A549 (cell line): ENCODE data around the gene RARA.

Experiments used
- RAD21 ChIP-seq, 2 experiments: fragments of >200 bp in 1 of 2; sonication (Bioruptor Twin) in 1 of 2; formaldehyde crosslinking in 1 of 2; IDR thresholded peaks in 1 of 2; conservative IDR thresholded peaks in 1 of 2; 2 replicates in 1 of 2; 3 replicates in 1 of 2; pipeline ENCODE4 v1.6.1; 2012 to 2018; ENCODE audit warnings: inconsistent platforms in 1 of 2
- TF ChIP-seq, protein P1 (sequence below): fragments of >200 bp; sonication (Bioruptor Twin); formaldehyde crosslinking; IDR thresholded peaks from 3 replicates; pipeline ENCODE4 v1.5.1; 2016

DNA sequence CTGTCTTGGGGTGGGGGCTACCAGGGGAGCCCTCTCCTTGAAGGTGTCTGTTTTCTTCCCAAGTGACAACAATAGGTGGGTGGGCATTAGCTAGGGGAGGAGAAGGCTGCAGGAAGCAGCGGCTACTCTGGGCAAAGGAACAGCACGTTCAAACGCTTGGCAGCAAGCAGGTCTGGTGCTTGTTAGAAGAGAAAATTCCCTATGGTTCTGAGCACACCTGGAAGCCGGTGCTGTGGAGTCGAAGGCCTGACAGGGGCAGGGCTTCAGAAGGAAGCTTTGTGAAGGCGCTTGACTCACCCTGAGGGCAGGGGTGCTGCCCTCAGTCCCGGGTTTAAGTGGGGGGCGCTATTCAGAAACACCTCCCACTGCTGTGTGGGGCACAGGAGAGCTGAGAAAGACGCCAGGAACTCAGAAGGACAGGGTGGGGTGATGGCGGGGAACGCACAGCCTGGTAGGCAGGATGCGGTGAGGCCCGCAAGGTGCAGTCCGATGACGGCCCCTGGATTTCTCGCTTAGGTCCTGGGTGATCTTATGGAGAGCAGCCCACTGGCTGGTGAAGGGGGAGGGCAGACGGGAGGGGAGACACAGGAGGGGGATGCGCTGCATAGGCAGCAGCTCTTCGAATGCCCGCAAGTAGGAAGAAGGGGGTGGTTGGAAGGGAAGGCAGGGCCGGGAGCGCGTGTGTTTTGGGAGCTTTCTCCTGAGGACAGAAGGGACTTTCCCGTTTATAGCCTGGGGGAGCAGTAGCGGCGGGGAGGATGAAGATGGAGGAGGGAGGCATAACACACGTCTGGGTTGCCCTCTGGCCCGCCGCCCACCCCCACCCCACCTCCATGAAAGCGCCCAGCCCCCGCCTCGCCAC, 52.3 kb downstream of the RARA start:
- TF ChIP-seq RAD21 (conservative IDR thresholded peaks at IDR 0.05 in 1 of 2, IDR thresholded peaks at IDR 0.05 in 1 of 2) = no peak
- TF ChIP-seq, protein P1, sequence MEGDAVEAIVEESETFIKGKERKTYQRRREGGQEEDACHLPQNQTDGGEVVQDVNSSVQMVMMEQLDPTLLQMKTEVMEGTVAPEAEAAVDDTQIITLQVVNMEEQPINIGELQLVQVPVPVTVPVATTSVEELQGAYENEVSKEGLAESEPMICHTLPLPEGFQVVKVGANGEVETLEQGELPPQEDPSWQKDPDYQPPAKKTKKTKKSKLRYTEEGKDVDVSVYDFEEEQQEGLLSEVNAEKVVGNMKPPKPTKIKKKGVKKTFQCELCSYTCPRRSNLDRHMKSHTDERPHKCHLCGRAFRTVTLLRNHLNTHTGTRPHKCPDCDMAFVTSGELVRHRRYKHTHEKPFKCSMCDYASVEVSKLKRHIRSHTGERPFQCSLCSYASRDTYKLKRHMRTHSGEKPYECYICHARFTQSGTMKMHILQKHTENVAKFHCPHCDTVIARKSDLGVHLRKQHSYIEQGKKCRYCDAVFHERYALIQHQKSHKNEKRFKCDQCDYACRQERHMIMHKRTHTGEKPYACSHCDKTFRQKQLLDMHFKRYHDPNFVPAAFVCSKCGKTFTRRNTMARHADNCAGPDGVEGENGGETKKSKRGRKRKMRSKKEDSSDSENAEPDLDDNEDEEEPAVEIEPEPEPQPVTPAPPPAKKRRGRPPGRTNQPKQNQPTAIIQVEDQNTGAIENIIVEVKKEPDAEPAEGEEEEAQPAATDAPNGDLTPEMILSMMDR = no peak
